HepG2 (cell line): Measurements from ENCODE around the gene DDX24. TPM values are rescaled to one million over a fixed set of nuclear protein-coding genes. Genes with fewer than 3 reads are reported as not detected.

Source experiments
- KLF13 ChIP-seq: sonication (generic); formaldehyde crosslinking; IDR thresholded peaks from 2 replicates; pipeline ENCODE4 v1.4.0; 2020; ENCODE audit warnings: mild to moderate bottlenecking, missing genetic modification reagents
- RNF219 ChIP-seq: sonication (generic); formaldehyde crosslinking; IDR thresholded peaks from 2 replicates; pipeline ENCODE4 v1.5.0; 2020; ENCODE audit warnings: mild to moderate bottlenecking, missing genetic modification reagents
- SALL2 ChIP-seq: sonication (generic); formaldehyde crosslinking; IDR thresholded peaks from 2 replicates; pipeline ENCODE4 v1.8.1; 2023; ENCODE audit warnings: mild to moderate bottlenecking, missing genetic modification reagents, inconsistent platforms
- ZNF407 ChIP-seq: sonication (generic); formaldehyde crosslinking; IDR thresholded peaks from one replicate; pipeline ENCODE4 v1.5.1; 2020; ENCODE audit warnings: mild to moderate bottlenecking, missing genetic modification reagents; ENCODE audit errors: not compliant biosample characterization
- polyA plus RNA-seq, 8 experiments: library from polyadenylated mRNA; depleted of rRNA in 3 of 8; stranded (reverse) in 7 of 8; unstranded in 1 of 8; fragments of >200 nt; fragmentation: Illumina TruSeq in 4 of 8; extraction: Trizol in 4 of 8; gene quantifications; 2 replicates each; pipeline versions ENCODE4 v1.2.1 to v1.2.3, GENCODE V29; 2011 to 2016; ENCODE audit warnings: low read depth in 4 of 8, missing spikeins in 1 of 8, mixed read lengths in 1 of 8; ENCODE audit not compliant: insufficient read depth in 1 of 8
- total RNA-seq, 5 experiments: library from RNA; depleted of rRNA; stranded (reverse); fragments of >200 nt; fragmentation: Illumina TruSeq; extraction: Trizol; gene quantifications; 2 replicates each; pipeline ENCODE4 v1.2.3, GENCODE V29; 2016; ENCODE audit warnings: low read depth in 1 of 5

Gene DDX24
- total and polyA plus RNA-seq, 2 of the 13 experiments (the other 11 are each of a cell fraction or from before 2014, with no cell fraction given), result 67.3 to 149 TPM

- TF ChIP-seq ZNF407 (CRISPR knock-in tag) (no peak), SALL2 (CRISPR knock-in tag) (no peak; the same call in 1 of the 2 replicates), RNF219 (CRISPR knock-in tag) (no peak), KLF13 (CRISPR knock-in tag) (no peak)
Measured at GRCh38 chr14:94021416-94022157, 59.4 kb downstream of the DDX24 start (continued).
